IMR-90 (cell line): ENCODE measurements around the gene ITPRID1. TPM values are rescaled to one million over a fixed set of nuclear protein-coding genes. Genes with fewer than 3 reads are reported as not detected.

Experiments
- ATAC-seq: fragments of 200-7000 bp; cut with Tn5 transposase; 2 replicates; pipeline ENCODE4 v1.9.1; 2020; ENCODE audit warnings: low read depth, mild to moderate bottlenecking, moderate library complexity
- BruUV-seq: library from RNA; stranded (reverse); fragments of 400-500 nt; replicated peaks from 2 replicates; lab custom pipeline; 2021; lab: Mats Ljungman, UMichigan
- CTCF ChIA-PET: fragments of 300-600 bp; formaldehyde crosslinking; extraction: SDS; loops from one replicate; lab custom pipeline; 2021; ENCODE audit warnings: antibody characterized with exemption; lab: Yijun Ruan, JAX
- POLR2A ChIA-PET: fragments of 300-600 bp; sonication (Branson Sonifier 250); formaldehyde crosslinking; loops from one replicate; lab custom pipeline; 2022; ENCODE audit warnings: antibody characterized with exemption; ENCODE audit not compliant: unreplicated experiment; lab: Charles Lee
- DNase-seq: peaks from one replicate; pipeline ENCODE4 v3.0.0; 2013
- H2AFZ ChIP-seq: replicated peaks from 2 replicates; pipeline ENCODE3; 2013; ENCODE audit warnings: low read length, mild to moderate bottlenecking; ENCODE audit not compliant: poor library complexity
- H2AK5ac ChIP-seq: 2 replicates; pipeline ENCODE4 v1.6.1; 2013; ENCODE audit warnings: low read depth, low read length, inconsistent platforms
- H2AK9ac ChIP-seq: replicated peaks from 2 replicates; pipeline ENCODE3; 2013; ENCODE audit warnings: mild to moderate bottlenecking, low read depth, low read length, moderate library complexity; ENCODE audit not compliant: poor library complexity
- H2BK120ac ChIP-seq: 2 replicates; pipeline ENCODE4 v1.6.1; 2013; ENCODE audit warnings: low read depth, low read length, inconsistent platforms
- H2BK15ac ChIP-seq: 3 replicates; pipeline ENCODE4 v1.6.1; 2013; ENCODE audit warnings: low read depth, low read length, inconsistent platforms
- H2BK20ac ChIP-seq: 2 replicates; pipeline ENCODE4 v1.6.1; 2013; ENCODE audit warnings: low read depth, mild to moderate bottlenecking, inconsistent platforms, low read length, moderate library complexity
- H2BK5ac ChIP-seq: 2 replicates; pipeline ENCODE4 v1.6.1; 2013; ENCODE audit warnings: mild to moderate bottlenecking, low read depth, low read length, inconsistent platforms; ENCODE audit not compliant: poor library complexity, severe bottlenecking
- H3K14ac ChIP-seq: replicated peaks from 2 replicates; pipeline ENCODE4 v1.6.1; 2013; ENCODE audit warnings: low read depth, low read length, inconsistent platforms
- H3K18ac ChIP-seq: 2 replicates; pipeline ENCODE4 v1.6.1; 2013; ENCODE audit warnings: low read depth, low read length, control low read depth
- H3K23ac ChIP-seq: 2 replicates; pipeline ENCODE4 v1.6.1; 2013; ENCODE audit warnings: low read depth, low read length, inconsistent platforms
- H3K27ac ChIP-seq: 2 replicates; pipeline ENCODE4 v1.5.1; 2013; ENCODE audit warnings: mild to moderate bottlenecking, control low read depth, low read length; ENCODE audit not compliant: insufficient read depth
- H3K27me3 ChIP-seq: 2 replicates; pipeline ENCODE4 v1.6.1; 2013; ENCODE audit warnings: low read length; ENCODE audit not compliant: control insufficient read depth, insufficient read depth
- H3K36me3 ChIP-seq: 2 replicates; pipeline ENCODE4 v1.6.1; 2013; ENCODE audit warnings: low read length, mixed read lengths; ENCODE audit not compliant: control insufficient read depth, insufficient read depth
- H3K4ac ChIP-seq: 2 replicates; pipeline ENCODE4 v1.6.1; 2013; ENCODE audit warnings: low read depth, low read length, inconsistent platforms
- H3K4me1 ChIP-seq: 2 replicates; pipeline ENCODE4 v1.6.1; 2013; ENCODE audit warnings: low read length, mixed read lengths; ENCODE audit not compliant: control insufficient read depth, insufficient read depth
- H3K4me2 ChIP-seq: 2 replicates; pipeline ENCODE4 v1.6.1; 2013; ENCODE audit warnings: low read depth, mild to moderate bottlenecking, control low read depth, low read length, moderate library complexity
- H3K4me3 ChIP-seq: 2 replicates; pipeline ENCODE4 v1.5.1; 2013; ENCODE audit warnings: low read depth, mild to moderate bottlenecking, control low read depth, low read length, moderate library complexity; ENCODE audit not compliant: insufficient read depth
- H3K56ac ChIP-seq: 2 replicates; pipeline ENCODE4 v1.6.1; 2013; ENCODE audit warnings: low read length, inconsistent platforms; ENCODE audit not compliant: insufficient read depth; ENCODE audit errors: extremely low read depth
- H3K79me1 ChIP-seq, 2 experiments: 2 replicates each; pipeline ENCODE4 v1.6.1; 2013; ENCODE audit warnings: low read length in 2 of 2, inconsistent platforms in 1 of 2, low read depth in 1 of 2
- H3K9ac ChIP-seq: 2 replicates; pipeline ENCODE4 v1.6.1; 2013; ENCODE audit warnings: low read depth, low read length, control low read depth
- H3K9me1 ChIP-seq: 2 replicates; pipeline ENCODE4 v1.6.1; 2013; ENCODE audit warnings: low read length, inconsistent platforms; ENCODE audit not compliant: insufficient read depth
- H3K9me3 ChIP-seq: 2 replicates; pipeline ENCODE4 v1.6.1; 2013; ENCODE audit warnings: low read length; ENCODE audit not compliant: control insufficient read depth, insufficient read depth
- H4K20me1 ChIP-seq: 2 replicates; pipeline ENCODE4 v1.6.1; 2013; ENCODE audit warnings: low read length, inconsistent platforms; ENCODE audit not compliant: insufficient read depth
- H4K5ac ChIP-seq: 2 replicates; pipeline ENCODE4 v1.6.1; 2013; ENCODE audit warnings: mild to moderate bottlenecking, low read depth, low read length, control low read depth
- H4K8ac ChIP-seq, 2 experiments: 2 replicates each; pipeline ENCODE4 v1.6.1; 2013; ENCODE audit warnings: low read depth in 2 of 2, low read length in 2 of 2, control low read depth in 1 of 2, inconsistent platforms in 1 of 2
- H4K91ac ChIP-seq: 2 replicates; pipeline ENCODE4 v1.6.1; 2013; ENCODE audit warnings: low read depth, low read length, inconsistent platforms; ENCODE audit not compliant: insufficient read depth
- FOS ChIP-seq: fragments of 150-350 bp; IDR thresholded peaks from 2 replicates; pipeline ENCODE4 v1.6.1; 2016; ENCODE audit warnings: low read depth, low read length
- MXI1 ChIP-seq: IDR thresholded peaks from 2 replicates; pipeline ENCODE4 v1.6.1; 2012; ENCODE audit warnings: low read depth, mild to moderate bottlenecking, low read length, moderate library complexity, borderline replicate concordance
- NFE2L2 ChIP-seq: fragments of 150-350 bp; IDR thresholded peaks from 2 replicates; pipeline ENCODE4 v1.6.1; 2016; ENCODE audit warnings: low read depth, mild to moderate bottlenecking, low read length
- RAD21 ChIP-seq: IDR thresholded peaks from 2 replicates; pipeline ENCODE4 v1.6.1; 2012; ENCODE audit warnings: low read length, improper control_type of control experiment
- WGBS, 2 experiments: methylation state at CpG; one replicate each; pipeline versions ENCODE4 v1.1.5 to v1.1.7; 2013; ENCODE audit warnings: missing lambda C conversion rate in 2 of 2; ENCODE audit not compliant: insufficient read length in 1 of 2; ENCODE audit errors: extremely low coverage in 2 of 2; 5-methylcytosine and 5-hydroxymethylcytosine counted together
- dilution Hi-C: fragments of 300-500 bp; cut with HindIII; formaldehyde crosslinking; loops from one replicate; pipeline ENCODE4 v1.14.3; 2018; ENCODE audit warnings: low sequenced_read_pairs; ENCODE audit not compliant: unreplicated experiment
- in situ Hi-C: fragments of 300-500 bp; cut with MboI; formaldehyde crosslinking; loops from 3 replicates; pipeline ENCODE4 v1.14.3; 2019; ENCODE audit warnings: low sequenced_read_pairs, inconsistent platforms, mixed read lengths
- intact Hi-C: fragments of 100-400 bp; cut with micrococcal nuclease; formaldehyde crosslinking; loops from 2 replicates; pipeline ENCODE4 v1.10.0; 2022
- polyA plus RNA-seq, 3 experiments: library from polyadenylated mRNA; depleted of rRNA; stranded (reverse); fragments of >200 nt; gene quantifications; 2 replicates each; pipeline ENCODE4 v1.2.3, GENCODE V29; 2012; ENCODE audit warnings: low replicate concordance in 1 of 3
- total RNA-seq: library from RNA; depleted of rRNA; stranded (reverse); fragments of >200 nt; gene quantifications from 2 replicates; pipeline ENCODE4 v1.2.3, GENCODE V29; 2012

ITPRID1 gene
- total and polyA plus RNA-seq, 2 of the 4 experiments (the other 2 are of a cell fraction), result not detected

DNA sequence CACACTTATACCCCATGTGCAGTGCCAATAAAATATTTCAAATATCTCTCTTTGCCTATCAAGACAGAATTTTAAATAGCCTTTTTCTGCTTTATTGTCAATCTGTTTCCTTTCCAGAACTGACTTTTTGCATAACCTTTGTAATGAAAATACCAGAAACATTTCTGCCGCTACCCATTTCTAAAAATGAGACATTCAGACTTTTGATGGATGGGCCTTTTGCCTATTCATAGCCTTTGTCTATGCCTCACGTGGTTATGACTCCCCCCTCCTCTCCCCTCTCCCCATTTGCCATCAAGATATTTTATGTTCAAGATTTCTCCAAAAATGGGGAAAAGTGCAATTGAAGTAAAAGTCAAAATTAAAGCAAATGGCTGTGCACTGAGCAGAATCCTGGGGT lies 179.0 kb downstream of the ITPRID1 start:
- no peaks in the 10 kb centered on the region for H3K9me1 ChIP-seq
- no TSS peak for BruUV-seq
- H3K18ac ChIP-seq, result no peak overlapping the region
- WGBS, 2 experiments, result no CpG with 5 or more reads among the region's 2 CpGs
- in situ Hi-C loops (no loop called here), intact Hi-C loops (no loop called here), dilution Hi-C loops (no loop called here)
- no peak overlapping the region for H2AK5ac ChIP-seq
- no peaks in the 10 kb centered on the region for H3K4me1 ChIP-seq
- H3K56ac ChIP-seq, result no peak overlapping the region
- no peaks in the 10 kb centered on the region for H3K9me3 ChIP-seq
- no peak overlapping the region for H2BK15ac ChIP-seq
- H3K4ac ChIP-seq, result no peak overlapping the region
- ATAC-seq (no peak), DNase-seq (no peak)
- no peak overlapping the region for H3K14ac ChIP-seq
- H3K4me3 ChIP-seq, result no peak overlapping the region
- H2BK20ac ChIP-seq, result no peak overlapping the region
- no peak overlapping the region for H3K4me2 ChIP-seq
- H3K79me1 ChIP-seq, result no peaks in the 10 kb centered on the region
- no peaks in the 10 kb centered on the region for H4K20me1 ChIP-seq
- no peak overlapping the region for H3K23ac ChIP-seq
- no peak overlapping the region for H3K9ac ChIP-seq
- no peaks in the 10 kb centered on the region for H3K36me3 ChIP-seq
- H2AFZ ChIP-seq, result no peak overlapping the region
- no peak overlapping the region for H3K27ac ChIP-seq
- no peak overlapping the region for H4K5ac ChIP-seq
- POLR2A ChIA-PET, result no interaction called here
- H3K27me3 ChIP-seq, result no peaks in the 10 kb centered on the region; the same call in 1 of the 2 replicates
- CTCF ChIA-PET, result no interaction called here
- no peak overlapping the region for H2BK120ac ChIP-seq
- H4K91ac ChIP-seq, result no peak overlapping the region
- H2AK9ac ChIP-seq, result no peak overlapping the region
- TF ChIP-seq RAD21, result no peak
- TF ChIP-seq FOS, result no peak
- TF ChIP-seq NFE2L2, result no peak
- TF ChIP-seq MXI1, result no peak
- H4K8ac ChIP-seq, result no peak overlapping the region
- H2BK5ac ChIP-seq, result no peak overlapping the region
